ENCODE measurements around the gene MOB2.

The MOB2 gene

GRCh38 chr11:1486054-1486825, at the start of gene MOB2:
TSS of gene MOB2 (minus strand) at chr11:1486779. CDS start at chr11:1486556, 223 bp downstream.
- DNase-seq (ENCODE audit: low spot score), result no peak

- DNase-seq (ENCODE audit: low spot score), result no peak
These were observed 48.1 kb upstream of the MOB2 start for GRCh38 chr11:1534682-1535081.

GRCh38 chr11:1534171-1534570, 47.6 kb upstream of the MOB2 start:
- DNase-seq (ENCODE audit: low spot score), result no peak

GRCh38 chr11:1533342-1533725, 46.8 kb upstream of the MOB2 start:
- no peak for DNase-seq (ENCODE audit: low spot score)

GRCh38 chr11:1532606-1533341, 46.2 kb upstream of the MOB2 start:
- no peak for DNase-seq (ENCODE audit: low spot score)

GRCh38 chr11:1532014-1532586, 45.5 kb upstream of the MOB2 start:
- DNase-seq (ENCODE audit: low spot score), result no peak

GRCh38 chr11:1531449-1532013, 45.0 kb upstream of the MOB2 start:
- DNase-seq (ENCODE audit: low spot score), result no peak

GRCh38 chr11:1530686-1531448, 44.3 kb upstream of the MOB2 start:
- no peak for DNase-seq (ENCODE audit: low spot score)

- DNase-seq (ENCODE audit: low spot score), result no peak
These were observed 43.2 kb upstream of the MOB2 start for GRCh38 chr11:1529774-1530173.

- no peak for DNase-seq (ENCODE audit: low spot score)
These were observed 42.7 kb upstream of the MOB2 start for GRCh38 chr11:1529286-1529685.

GRCh38 chr11:1528710-1529109, 42.1 kb upstream of the MOB2 start:
- no peak for DNase-seq (ENCODE audit: low spot score)

- no peak for DNase-seq (ENCODE audit: low spot score)
These were observed 40.2 kb upstream of the MOB2 start for GRCh38 chr11:1526785-1527184.

- no peak for DNase-seq (ENCODE audit: low spot score)
These were observed 37.2 kb upstream of the MOB2 start for GRCh38 chr11:1523779-1524178.

- DNase-seq (ENCODE audit: low spot score), result no peak
These were observed 36.5 kb upstream of the MOB2 start for GRCh38 chr11:1523077-1523476.

GRCh38 chr11:1522081-1522424, 35.5 kb upstream of the MOB2 start:
- no peak for DNase-seq (ENCODE audit: low spot score)

- no peak for DNase-seq (ENCODE audit: low spot score)
These were observed 35.0 kb upstream of the MOB2 start for GRCh38 chr11:1521382-1522080.

GRCh38 chr11:1520663-1521267, 34.2 kb upstream of the MOB2 start:
- DNase-seq (ENCODE audit: low spot score), result no peak

GRCh38 chr11:1520209-1520662, 33.7 kb upstream of the MOB2 start:
- DNase-seq (ENCODE audit: low spot score), result no peak

GRCh38 chr11:1519028-1520010, 32.7 kb upstream of the MOB2 start:
- no peak for DNase-seq (ENCODE audit: low spot score)

GRCh38 chr11:1518301-1518700, 31.7 kb upstream of the MOB2 start:
- DNase-seq (ENCODE audit: low spot score), result no peak
